GM20431 (cell line): Measurements from ENCODE around the gene WNT3.
"Not testable (repeated sequence)": the region's sequence is repeated elsewhere in the genome, so short reads cannot be mapped to it uniquely, and the experiment has no call there.

Experiments used
- in situ Hi-C: fragments of 300-500 bp; cut with MseI, MboI; formaldehyde crosslinking; loops from one replicate; pipeline ENCODE4 v1.15.0; 2020; ENCODE audit warnings: low sequenced_read_pairs; ENCODE audit not compliant: unreplicated experiment

The WNT3 gene

DNA sequence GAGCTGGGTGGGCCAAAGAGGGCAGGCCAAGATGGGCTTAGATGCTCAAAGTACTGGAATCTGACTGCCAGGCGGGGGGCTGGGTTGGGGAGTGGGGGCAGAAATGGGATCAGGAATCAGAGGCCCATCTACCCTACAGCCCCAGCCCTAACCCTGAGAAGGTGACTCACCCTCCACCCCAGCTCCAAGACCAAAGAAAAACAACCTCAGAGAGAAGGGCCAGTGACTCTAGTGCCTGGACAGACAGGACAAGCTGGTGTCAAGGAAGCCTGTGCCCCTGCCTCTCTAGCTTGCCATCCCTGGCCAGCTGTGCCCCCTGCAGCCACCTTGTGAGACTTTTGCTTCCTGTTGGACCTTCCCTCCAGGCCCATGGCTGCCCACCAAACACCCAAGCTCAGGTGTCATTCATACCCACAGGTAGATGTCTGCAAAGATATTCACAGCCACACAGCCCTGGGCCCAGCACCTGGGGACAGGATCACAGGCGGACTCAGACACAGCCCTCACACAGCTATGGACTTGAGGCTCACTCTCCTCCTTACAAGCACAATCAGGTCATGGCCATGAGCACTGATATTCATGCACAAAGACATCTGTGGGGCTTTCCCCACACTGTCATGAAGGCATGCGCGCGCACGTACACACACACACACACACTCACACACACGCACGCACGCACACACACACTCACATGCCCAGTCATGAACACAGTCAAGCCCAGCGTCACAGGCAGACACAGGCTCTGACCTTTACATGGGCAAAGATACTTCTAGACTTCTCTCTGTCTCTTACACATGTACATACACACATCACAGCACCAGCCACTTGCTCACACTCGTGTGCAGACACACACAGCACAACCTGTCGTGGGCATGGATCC is 2.8 kb downstream of the WNT3 start:
- in situ Hi-C loops: no loop called here

DNA sequence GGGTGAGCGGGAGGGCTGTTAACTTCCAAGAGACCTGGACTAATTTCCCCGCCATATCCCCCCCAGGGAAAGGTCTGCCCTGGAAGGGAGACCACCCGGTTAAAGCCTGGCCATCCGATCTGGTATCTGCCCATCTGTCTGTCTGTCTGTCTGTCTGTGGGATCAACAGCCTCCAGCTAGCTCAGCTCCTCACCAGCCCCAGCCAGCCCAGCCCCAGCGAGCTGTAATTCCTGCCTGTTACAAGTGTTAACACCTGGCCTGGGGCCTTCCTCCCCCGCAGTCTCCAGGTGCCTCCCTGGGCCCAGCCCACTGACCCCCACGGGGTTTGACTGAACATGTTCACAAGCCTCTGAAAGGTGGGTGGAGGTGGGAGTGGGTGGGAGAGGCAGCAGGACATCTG is 4.0 kb downstream of the WNT3 start:
- in situ Hi-C loops: no loop called here

DNA sequence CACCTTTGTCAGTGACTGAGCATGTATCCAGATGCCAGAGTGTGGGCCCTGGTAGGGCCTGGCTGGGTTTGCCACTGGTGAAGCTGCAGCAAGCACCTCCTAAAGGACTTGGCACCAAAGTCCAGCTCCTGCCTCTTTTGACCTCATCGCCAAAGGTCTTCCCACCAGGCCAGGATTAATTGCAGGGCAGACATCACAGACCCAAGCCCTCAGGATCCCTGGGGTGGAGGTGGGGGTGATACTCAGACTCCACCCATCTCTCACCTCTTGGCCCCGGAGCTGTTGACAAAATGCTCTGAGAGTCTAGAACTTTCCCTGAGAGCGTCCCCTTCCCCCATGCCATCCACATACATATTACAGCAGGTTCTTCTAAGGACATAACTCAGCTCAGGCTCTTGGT is 4.6 kb downstream of the WNT3 start:
- in situ Hi-C loops: no loop called here

DNA sequence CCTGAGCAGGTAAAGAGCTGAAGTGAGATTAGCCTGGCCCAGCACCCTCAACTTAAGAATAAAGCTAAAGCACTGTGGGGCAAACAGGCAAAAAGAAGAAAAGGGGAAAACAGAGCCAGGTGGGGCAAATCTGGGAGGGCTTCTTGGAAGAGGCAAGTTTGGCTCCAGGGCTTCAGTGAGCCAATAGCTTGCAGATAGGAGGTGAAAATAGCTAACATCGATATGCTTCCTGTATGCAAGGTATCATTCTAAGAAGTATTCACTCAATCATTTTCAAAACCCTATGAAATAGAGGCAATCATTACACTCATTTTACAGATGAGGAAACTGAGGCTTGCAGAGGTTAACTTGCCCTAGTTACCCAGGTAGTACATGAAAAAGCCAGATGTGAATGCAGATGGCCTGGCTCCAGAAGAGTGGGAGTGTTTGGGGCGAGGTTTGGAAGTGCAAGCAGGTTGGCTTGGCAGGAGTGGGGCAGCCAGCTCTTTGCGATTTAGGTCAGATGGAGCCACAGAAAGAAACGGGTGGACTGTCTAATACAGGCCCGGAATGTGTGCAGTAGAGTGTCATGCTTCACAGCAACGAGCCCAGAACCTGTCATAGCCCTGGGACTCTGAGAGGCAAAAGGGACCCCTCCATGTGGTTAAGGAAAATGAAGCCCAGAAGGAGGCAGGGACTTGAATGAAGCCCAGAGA is 5.7 kb downstream of the WNT3 start:
- in situ Hi-C loops: no loop called here

DNA sequence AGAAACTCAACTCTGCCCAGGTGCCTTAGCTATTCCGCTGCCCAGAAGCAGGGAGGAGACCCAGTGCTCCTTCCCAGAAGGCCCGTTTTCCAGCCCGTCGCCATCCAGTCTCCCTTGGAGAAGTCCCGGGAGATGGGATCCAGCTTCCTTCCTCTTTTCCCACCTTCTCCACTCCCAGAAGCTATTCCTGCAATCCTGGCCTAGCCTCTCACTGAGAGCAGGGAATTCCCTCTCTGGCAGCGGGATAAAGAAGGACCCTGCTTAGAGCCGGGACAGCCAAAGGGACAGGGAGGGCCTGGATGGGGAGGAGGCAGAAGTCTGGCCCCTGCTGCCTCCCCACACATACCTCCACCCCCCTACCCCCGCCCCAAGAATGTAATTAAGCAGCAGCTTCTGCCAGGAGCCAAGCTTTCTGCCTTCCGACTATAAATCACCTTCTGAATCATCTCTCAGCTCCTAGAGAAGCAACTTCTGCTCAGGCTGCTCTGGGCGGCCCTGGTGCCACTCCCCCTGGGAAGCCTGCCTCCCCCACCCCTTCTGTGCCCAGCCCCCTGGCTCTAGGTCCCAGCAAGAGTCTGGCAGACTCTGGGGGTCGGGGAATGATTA is 6.4 kb downstream of the WNT3 start:
- in situ Hi-C loops: no loop called here

DNA sequence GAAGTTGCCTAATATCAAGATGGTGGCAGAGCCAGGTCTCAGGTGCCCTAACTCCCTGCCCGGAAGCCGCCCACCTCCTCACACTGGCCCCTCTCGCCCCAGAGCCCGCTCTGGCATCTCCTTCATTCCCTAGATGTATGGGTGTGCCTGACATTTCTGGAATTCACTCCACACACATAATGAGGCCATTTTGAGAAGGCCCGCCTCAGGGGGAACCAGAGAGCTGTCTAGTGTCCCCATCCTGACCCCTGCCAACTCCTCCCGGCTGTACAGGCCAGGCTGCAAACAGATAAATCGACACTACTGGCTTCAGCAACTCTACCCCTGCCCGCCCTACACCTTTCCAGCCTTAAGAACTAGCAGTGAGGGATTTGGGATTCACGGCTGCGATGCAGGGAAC is 7.7 kb downstream of the WNT3 start:
- in situ Hi-C loops: no loop called here

DNA sequence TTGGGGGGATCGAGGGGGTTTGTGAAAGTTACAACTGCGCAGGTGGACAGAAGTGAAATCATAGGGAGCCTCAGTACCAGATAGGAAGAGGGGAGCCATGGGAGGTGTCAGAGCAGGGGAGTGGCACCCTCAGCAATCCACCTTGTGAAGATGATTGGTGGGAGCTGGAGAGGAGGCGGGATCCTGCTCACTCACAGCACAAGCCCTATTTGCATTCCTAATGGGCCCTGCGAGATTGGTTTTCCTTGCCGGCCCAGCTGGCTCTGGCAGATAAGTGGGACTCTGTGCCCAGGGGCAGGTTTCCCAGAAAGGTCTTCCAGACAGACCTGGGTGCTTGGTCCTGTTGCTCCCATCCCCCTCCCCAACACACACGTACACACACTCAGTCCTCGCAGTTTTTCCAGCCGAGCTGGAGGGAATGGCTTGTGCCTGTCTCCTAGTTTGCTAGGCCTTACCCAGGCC is 9.4 kb downstream of the WNT3 start:
- in situ Hi-C loops: no loop called here

DNA sequence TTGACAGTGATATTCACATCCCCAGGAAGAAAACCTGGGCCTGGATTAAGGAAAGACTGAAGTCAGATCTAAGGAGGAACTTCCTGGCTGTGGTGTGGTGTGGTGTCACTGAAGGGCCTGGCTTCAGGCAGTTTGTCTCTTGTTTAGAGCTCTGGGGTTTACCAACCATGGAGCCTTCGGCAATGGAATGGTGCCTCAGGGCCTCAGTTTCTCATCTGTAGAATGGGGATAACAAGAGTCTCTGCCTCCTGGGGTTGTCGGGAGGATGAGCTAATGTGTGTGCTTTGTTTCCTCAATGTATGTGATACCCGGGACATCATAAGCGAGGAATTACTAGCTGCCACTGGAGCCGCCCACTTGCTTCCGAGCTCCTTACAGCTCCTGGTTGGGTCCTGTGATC is 12.7 kb downstream of the WNT3 start:
- in situ Hi-C loops: no loop called here

DNA sequence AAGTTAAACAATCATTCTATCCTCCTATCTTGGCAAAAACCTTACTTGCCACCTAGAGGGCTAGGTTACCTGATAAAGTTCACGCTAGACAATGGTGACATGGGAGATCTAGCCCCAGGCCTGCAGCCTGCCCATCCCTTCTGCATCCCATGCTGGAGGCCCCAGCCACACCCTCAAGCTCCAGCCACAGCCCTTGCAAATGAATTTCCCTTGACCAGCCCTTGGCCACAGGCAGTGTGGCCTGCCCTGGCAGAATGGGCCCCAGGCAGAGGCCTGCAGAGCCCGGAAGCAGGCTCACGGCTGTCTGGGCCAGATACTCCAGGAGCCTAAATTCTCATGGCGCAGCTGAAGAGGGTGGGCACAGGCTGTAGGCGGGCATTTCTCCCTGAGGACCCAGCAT is 14.9 kb downstream of the WNT3 start:
- in situ Hi-C loops: no loop called here

DNA sequence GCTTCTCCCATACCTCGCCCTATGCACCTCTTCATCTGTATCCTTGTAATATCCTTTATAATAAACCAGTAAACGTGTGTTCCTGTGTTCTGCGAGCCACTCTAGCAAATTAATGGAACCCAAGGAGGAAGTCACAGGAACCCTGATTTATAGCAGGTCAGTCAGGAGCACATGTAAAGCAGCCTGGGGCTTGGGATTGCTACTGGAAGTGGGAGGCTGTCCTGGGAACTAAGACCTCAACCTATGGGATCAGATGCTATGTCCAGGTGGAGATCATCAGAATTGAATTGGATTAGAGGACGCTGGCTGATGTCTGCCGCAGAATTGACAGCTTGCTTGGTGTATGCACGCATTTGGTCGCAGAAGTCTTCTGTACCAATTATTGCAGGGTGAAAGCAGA is 15.7 kb downstream of the WNT3 start:
- in situ Hi-C loops: no loop called here

DNA sequence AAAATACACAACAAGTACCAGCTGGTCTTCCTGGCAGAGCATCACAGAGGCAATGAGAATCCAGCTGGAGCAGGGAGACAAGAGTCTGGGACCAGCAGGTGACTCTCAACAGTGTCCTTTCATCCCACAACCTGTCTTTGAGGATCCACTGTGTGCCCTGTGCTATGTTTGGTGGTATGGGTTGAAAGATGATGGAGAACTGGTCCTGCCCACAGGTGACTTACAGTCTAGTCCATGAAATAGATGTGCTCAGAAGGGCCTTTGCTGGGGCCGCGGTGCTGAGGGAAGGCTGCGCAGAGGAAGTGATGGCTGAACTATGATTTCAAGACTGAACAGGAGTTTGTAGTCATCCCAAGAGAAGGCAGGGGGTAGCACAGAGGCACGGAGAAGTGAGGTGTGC is 17.9 kb downstream of the WNT3 start:
- in situ Hi-C loops: no loop called here

DNA sequence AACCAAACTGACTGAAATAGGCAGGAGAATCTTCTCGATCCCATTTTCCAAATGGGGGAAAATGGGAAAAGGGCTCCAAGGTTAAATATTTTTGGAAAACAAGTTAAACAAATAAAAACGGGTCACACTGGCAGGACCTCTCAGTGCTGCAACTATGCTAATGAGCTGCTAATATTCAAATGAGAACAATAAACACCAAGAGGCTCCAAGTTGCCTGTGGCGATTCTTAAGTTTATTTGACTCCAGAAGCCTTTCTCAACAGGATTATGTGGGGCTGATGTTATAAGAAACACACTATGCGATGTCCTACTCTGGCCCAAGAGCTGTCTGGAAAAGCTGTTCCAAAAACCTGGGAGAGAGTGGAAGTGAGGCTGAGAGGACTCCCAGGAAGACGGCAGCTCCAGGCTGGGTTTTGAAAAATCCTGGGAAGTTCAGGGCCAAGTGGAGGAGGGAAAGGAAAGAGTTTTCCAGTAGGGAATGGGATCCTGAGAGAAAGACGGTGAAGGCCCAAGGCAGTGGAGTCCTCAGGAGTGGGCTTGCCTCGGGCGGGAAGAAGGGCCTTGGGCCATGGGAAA is 21.4 kb downstream of the WNT3 start:
- in situ Hi-C loops: no loop called here

DNA sequence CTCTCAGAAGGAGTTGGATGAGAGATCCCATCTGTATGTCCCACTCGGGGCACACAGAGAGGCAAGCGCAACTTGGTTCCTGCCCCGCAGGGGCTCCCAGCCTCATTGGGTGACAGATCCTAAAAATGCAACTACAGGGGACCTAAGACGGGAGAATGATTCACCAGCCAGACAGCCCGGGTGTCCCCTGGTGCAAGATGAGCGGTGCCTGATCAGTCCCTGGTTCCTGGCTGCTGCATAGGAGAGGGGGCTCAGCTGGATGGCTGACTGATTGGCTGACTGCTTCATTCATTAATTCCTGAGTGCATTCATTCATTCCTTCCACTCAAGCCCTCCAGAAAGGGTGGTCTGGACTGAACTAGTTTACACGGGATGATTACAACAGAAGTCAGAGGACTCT is 22.0 kb downstream of the WNT3 start:
- in situ Hi-C loops: no loop called here

DNA sequence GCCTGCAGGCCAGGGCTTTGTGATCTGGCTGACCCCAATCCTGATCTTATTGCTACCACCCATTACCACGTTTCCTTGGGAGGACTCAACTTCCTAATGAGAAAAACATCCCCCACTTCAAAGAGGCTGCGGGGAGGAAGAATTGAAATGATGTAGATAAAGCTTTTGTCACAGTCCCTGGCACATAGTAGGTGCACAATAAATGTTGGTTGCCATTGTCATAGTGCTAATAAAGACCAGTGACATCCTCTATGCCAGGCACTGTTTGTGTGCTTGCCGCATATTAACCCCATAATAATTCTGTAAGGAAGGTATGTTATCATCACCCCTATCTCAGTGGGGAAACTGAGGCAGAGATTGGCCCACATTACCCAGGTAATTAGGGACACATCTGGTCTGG is 22.4 kb downstream of the WNT3 start:
- in situ Hi-C loops: no loop called here

DNA sequence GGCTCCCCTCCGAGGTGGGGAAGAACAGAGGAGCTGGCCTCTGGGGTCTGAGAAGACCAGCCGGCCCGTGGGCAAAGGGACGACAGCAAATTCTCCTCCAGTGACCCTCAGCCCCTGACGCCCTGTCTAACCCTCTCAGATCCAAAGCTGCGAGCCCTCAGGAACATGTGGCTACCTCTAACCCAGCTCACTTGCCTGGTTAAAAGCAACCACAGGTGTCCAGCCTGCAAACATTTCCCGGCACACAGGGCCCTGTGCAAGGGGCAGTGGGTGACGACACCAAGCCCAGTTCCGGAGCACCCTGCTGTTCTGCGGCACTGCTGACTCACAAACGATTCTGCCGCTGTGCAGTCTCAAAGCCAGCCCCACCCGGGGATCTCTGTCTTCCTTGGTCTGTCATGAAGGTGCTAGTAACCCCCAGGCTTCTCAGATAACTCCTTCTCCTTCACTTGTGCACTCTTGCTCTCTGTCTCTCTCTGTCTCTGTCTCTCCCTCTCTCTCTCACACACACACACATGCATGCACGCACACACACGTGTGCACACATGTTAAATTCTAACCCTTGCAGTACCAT is 23.0 kb downstream of the WNT3 start:
- in situ Hi-C loops: no loop called here

DNA sequence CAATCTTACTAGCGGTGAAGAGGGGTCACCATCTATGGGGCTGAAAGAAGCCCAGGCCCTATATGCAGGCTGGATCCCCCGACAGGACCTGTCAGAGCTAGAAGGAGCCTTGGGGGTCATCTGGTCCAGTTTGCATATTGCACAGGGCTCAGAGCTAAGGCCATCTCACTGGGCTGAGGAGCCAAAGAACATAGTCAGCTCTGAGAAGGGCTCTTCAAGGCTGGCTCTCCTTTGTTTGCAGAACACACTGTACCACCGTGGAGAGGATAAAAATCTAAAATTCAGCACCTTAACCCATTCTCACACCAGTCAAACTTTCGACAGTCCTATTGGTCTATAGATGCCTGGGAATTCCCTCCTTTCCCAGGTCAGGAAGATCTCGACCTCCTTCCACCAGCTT is 24.2 kb downstream of the WNT3 start:
- in situ Hi-C loops: no loop called here

DNA sequence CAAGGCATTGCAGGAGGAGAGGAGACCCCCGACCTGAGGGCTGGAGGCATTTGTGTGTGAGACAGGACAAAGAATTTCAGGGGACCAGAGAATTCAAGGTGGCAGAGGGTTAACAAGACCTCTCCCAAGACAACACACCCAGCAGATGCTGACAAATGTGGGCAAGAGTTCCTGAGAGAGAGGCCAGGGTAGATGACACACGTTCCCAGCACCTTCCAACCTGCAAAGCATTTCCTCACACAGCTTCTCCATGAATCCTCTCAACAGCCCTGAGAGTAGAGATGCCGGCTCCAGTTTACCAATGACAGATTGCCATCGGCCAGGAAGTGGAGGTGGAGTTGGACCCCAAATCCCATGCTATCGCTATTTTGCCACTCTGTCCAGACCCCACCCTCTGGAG is 25.0 kb downstream of the WNT3 start:
- in situ Hi-C loops: no loop called here

DNA sequence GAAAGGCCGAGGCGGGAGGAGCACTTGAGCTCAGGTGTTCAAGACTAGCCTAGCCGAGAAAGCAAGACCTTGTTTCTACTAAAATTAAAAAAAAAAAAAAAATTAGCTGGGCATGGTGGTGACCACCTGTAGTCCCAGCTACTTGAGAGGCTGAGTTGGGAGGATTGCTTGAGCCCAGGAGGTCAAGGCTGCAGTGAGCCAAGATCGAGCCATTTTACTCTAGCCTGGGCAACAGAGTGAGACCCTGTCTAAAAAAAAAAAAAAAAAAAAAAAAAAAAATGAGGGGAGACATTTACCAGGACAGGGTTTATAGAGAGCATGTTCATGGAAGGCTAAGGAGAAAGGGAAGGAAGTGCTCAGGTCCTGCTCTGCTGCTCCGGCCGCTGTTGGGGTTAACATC is 25.5 kb downstream of the WNT3 start:
- in situ Hi-C loops: not testable (repeated sequence)

DNA sequence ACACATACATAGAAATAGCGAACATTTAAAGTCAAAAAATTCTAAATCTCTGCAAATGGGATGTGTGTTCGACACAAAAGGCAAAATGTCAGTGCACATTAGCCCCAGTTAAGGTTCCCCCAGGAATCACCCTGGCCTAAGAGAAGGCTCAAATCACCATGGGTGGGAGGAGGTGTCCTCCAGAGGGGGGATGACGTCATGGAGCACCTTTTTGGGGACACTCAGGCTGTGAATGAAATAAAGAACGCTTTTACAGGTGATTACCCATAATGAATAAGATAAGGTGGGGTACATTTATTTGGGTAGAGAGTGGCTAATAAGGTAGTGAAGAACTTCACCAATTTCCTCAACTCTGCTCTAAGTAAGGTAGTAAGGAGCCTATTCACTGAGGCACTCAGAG is 26.4 kb downstream of the WNT3 start:
- in situ Hi-C loops: no loop called here

DNA sequence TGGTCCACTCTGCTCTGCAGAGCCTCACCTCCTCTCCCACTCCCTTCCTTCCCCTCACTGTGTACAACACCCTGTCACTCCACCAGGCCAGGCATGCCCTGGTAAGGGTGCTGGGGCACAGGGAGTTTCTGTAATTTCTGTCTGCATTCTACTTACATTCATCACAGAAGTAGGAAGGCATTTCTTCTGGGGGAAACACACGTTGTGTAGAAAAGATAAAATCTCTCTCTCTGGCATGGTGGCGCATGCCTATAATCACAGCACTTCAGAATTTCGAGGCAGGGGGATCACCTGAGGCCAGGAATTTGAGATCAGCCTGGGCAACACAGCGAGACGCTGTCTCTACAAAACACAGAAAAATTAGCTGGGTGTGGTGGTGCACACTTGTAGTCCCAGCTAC is 27.0 kb downstream of the WNT3 start:
- in situ Hi-C loops: no loop called here

DNA sequence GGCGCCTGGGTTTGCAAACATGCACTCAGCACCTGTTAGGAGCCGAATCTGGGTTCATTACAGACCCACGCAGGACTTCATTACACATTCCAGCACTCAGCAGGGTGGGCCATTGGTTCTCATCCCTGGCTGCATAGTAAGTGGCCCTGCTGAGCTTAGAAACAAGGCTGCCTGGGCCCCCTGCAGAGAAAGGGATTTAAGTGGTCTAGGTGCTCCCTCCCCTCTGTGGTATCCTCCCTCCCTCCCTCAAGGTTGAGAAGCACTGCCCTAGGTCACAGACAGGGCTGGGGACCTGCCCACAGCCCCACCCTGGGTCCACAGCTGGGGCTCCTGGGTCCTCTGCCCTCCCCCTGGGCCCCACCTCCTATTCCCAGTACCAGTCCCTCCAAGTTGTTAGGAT is 28.3 kb downstream of the WNT3 start:
- in situ Hi-C loops: no loop called here
